Measurements from ENCODE around the gene DPM3. TPM values are rescaled to one million over a fixed set of nuclear protein-coding genes. Genes with fewer than 3 reads are reported as not detected.

DPM3 gene
- total and polyA plus RNA-seq, 2 of the 13 experiments (the other 11 are each of a cell fraction or from before 2014, with no cell fraction given), result 23.2 to 53.4 TPM

DNA sequence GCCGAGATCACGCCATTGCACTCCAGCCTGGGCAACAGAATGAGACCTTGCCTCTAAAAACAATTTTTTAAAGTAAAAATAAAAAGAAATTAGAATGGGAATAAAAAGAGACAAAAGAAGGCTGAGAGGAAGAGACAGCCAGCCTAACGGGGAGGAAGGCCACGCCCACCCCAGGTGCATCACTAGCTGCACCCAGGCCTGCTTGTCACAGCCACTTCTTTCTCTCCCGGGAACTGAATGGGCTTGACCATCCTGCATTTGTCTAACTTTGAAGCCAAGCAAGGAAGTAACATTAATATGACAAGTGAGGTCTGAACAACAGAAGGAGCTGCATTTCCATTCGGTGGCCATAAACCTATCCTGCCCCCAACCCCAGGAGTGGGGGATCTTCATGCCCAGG is 33.5 kb downstream of the DPM3 start:
- peak overlapping the region; percentile 18 for H2AFZ ChIP-seq (ENCODE audit: low read length)
- H3K27ac ChIP-seq (ENCODE audit: extremely low read length, insufficient read depth, low read length), result peak overlapping the region; percentile 61
- TSS peak; percentile 99 for BruUV-seq (replicated peaks)
- H3K27me3 ChIP-seq (ENCODE audit: control insufficient read depth in 1 of 2, insufficient read depth in 2 of 2, low read length in 2 of 2), result no peaks in the 10 kb centered on the region
- intact Hi-C loops (cut with micrococcal nuclease; ENCODE audit: unreplicated experiment) (loop anchor here (2.0 kb wide), 1 partner anchor 20 kb away; the partner anchor contains the start of gene EFNA1), in situ Hi-C loops (cut with HindIII; ENCODE audit: extremely low pct_ligation_motif_present, low pct_unique_long_range_greater_than_20kb) (no loop called here)
- H3K79me2 ChIP-seq (ENCODE audit: insufficient read depth, low read length), result no peaks in the 10 kb centered on the region
- TF ChIP-seq RBAK (CRISPR knock-in tag; IDR thresholded peaks at IDR 0.05), result 0 out of 2 replicates have a peak, but pooled peaks have one; percentile 82
- TF ChIP-seq SUZ12 (IDR thresholded peaks at IDR 0.05; ENCODE audit: low read depth, low read length), result no peak
- TF ChIP-seq ZFX (CRISPR knock-in tag; IDR thresholded peaks at IDR 0.05; ENCODE audit: low read depth), result 0 out of 2 replicates have a peak, but pooled peaks have one; percentile 19
- no peak for TF ChIP-seq CHD2 (IDR thresholded peaks at IDR 0.05; ENCODE audit: low read depth, low read length)
- TF ChIP-seq ZNF543 (CRISPR knock-in tag; IDR thresholded peaks at IDR 0.05), result 0 out of 2 replicates have a peak, but pooled peaks have one; percentile 17
- peak; percentile 92 for TF ChIP-seq ZNF12 (CRISPR knock-in tag; IDR thresholded peaks at IDR 0.05)
- TF ChIP-seq ZNF292 (CRISPR knock-in tag; IDR thresholded peaks at IDR 0.05; ENCODE audit: borderline replicate concordance, low read depth), result peak; percentile 42; the same call in 1 of the 2 replicates
- TF ChIP-seq YEATS2 (CRISPR knock-in tag; IDR thresholded peaks at IDR 0.05; ENCODE audit: borderline replicate concordance), result no peak
- H3K4me2 ChIP-seq (ENCODE audit: low read depth, low read length), result peak overlapping the region; percentile 61
- H3K4me1 ChIP-seq (ENCODE audit: insufficient read depth, low read length), result peaks cover 70% of the 10 kb centered on the region
- ATAC-seq (peak; percentile 20; the same call in 2 of the 3 replicates), FAIRE-seq (no peak), DNase-seq (ENCODE audit: low spot score) (no peak)
- WGBS (ENCODE audit: low lambda C conversion rate), result 35% methylated on average over 6 of the region's 6 CpGs
- no peaks in the 10 kb centered on the region for H4K20me1 ChIP-seq (ENCODE audit: insufficient read depth, low read length)
- ChIA-PET CTCF (ENCODE audit: low intra/inter-chr PET ratio, low total read pairs) (no interaction called here), POLR2A (interaction anchor here (1.2 to 4.7 kb wide), 2 partner anchors 17 to 21 kb away, joined by 4 to 32 read pairs; partner anchors contain the start of gene EFNA1)
- no peaks in the 10 kb centered on the region for H3K9me3 ChIP-seq (ENCODE audit: low read length)
- no peak overlapping the region for H3K4me3 ChIP-seq (replicated peaks in 1 of 3; ENCODE audit: insufficient read depth in 1 of 3, low read depth in 2 of 3, low read length in 3 of 3)
- no peaks in the 10 kb centered on the region for H3K36me3 ChIP-seq (replicated peaks in 1 of 2; ENCODE audit: control insufficient read depth in 1 of 2, insufficient read depth in 2 of 2, low read length in 2 of 2)
- H3K9ac ChIP-seq (ENCODE audit: insufficient read depth, low read depth, low read length), result peak overlapping the region; percentile 39; the same call in 1 of the 2 replicates

DNA sequence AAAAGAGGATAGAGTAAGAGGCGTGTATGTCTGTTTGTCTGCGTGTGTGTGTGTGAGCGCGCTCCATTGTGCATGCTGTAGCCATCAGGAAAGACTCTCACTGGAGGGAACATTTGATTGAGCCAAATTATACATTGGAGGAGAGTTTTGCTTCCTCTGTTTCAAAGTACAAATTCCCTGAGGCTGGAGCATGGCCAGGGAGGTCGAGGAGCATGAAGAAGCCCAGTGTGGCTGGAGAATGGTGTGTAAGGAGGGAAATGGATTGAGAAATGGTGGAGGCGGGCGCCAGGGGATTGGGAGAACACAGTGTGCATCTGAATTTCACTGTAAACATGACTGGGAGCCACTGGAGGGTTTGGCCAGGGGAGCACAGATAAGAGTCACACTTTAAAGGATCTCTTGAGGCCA is 34.7 kb downstream of the DPM3 start:
- in situ Hi-C loops (cut with HindIII; ENCODE audit: extremely low pct_ligation_motif_present, low pct_unique_long_range_greater_than_20kb), result no loop called here
- FAIRE-seq, result peak; percentile 56
- TF ChIP-seq FOXA1 (IDR thresholded peaks at IDR 0.05) (no peak), FOXA1 (CRISPR knock-in tag; IDR thresholded peaks at IDR 0.05) (peak; percentile 14; the same call in 1 of the 2 replicates), ZNF83 (CRISPR knock-in tag; IDR thresholded peaks at IDR 0.05; ENCODE audit: borderline replicate concordance) (no peak), TFDP1 (CRISPR knock-in tag; IDR thresholded peaks at IDR 0.05; ENCODE audit: borderline replicate concordance) (0 out of 2 replicates have a peak, but pooled peaks have one; percentile 14), ZNF709 (CRISPR knock-in tag; IDR thresholded peaks at IDR 0.05) (no peak), SMARCE1 (IDR thresholded peaks at IDR 0.05; ENCODE audit: borderline replicate concordance) (no peak)
- TF ChIP-seq, protein P1, sequence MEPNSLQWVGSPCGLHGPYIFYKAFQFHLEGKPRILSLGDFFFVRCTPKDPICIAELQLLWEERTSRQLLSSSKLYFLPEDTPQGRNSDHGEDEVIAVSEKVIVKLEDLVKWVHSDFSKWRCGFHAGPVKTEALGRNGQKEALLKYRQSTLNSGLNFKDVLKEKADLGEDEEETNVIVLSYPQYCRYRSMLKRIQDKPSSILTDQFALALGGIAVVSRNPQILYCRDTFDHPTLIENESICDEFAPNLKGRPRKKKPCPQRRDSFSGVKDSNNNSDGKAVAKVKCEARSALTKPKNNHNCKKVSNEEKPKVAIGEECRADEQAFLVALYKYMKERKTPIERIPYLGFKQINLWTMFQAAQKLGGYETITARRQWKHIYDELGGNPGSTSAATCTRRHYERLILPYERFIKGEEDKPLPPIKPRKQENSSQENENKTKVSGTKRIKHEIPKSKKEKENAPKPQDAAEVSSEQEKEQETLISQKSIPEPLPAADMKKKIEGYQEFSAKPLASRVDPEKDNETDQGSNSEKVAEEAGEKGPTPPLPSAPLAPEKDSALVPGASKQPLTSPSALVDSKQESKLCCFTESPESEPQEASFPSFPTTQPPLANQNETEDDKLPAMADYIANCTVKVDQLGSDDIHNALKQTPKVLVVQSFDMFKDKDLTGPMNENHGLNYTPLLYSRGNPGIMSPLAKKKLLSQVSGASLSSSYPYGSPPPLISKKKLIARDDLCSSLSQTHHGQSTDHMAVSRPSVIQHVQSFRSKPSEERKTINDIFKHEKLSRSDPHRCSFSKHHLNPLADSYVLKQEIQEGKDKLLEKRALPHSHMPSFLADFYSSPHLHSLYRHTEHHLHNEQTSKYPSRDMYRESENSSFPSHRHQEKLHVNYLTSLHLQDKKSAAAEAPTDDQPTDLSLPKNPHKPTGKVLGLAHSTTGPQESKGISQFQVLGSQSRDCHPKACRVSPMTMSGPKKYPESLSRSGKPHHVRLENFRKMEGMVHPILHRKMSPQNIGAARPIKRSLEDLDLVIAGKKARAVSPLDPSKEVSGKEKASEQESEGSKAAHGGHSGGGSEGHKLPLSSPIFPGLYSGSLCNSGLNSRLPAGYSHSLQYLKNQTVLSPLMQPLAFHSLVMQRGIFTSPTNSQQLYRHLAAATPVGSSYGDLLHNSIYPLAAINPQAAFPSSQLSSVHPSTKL (CRISPR knock-in tag; IDR thresholded peaks at IDR 0.05), result 0 out of 2 replicates have a peak, but pooled peaks have one; percentile 15

More for the DNA sequence above, 34.7 kb downstream of the DPM3 start:
- no peak overlapping the region for H2AFZ ChIP-seq (ENCODE audit: low read length)
- H3K36me3 ChIP-seq (replicated peaks in 1 of 2; ENCODE audit: control insufficient read depth in 1 of 2, insufficient read depth in 2 of 2, low read length in 2 of 2), result no peaks in the 10 kb centered on the region
- intact Hi-C loops (cut with micrococcal nuclease; ENCODE audit: unreplicated experiment), result loop anchor here (2.0 kb wide), 1 partner anchor 21 kb away; the partner anchor contains the start of gene EFNA1
- peak overlapping the region; percentile 83 for H3K4me2 ChIP-seq (ENCODE audit: low read depth, low read length)
- WGBS (ENCODE audit: low lambda C conversion rate), result 2% methylated on average over 7 of the region's 7 CpGs
- no TSS peak for BruUV-seq (replicated peaks)
- ATAC-seq, result peak; percentile 18; the same call in 2 of the 3 replicates
- no peaks in the 10 kb centered on the region for H3K9me3 ChIP-seq (ENCODE audit: low read length)
- POLR2A ChIA-PET, result interaction anchor here (0.7 to 4.7 kb wide), 3 partner anchors 14 to 22 kb away, joined by 3 to 32 read pairs (median 8); partner anchors contain the start of gene EFNA1
- CTCF ChIA-PET (ENCODE audit: low intra/inter-chr PET ratio, low total read pairs), result no interaction called here
- H3K9ac ChIP-seq (ENCODE audit: insufficient read depth, low read depth, low read length), result no peak overlapping the region
- peaks cover 70% of the 10 kb centered on the region for H3K4me1 ChIP-seq (ENCODE audit: insufficient read depth, low read length)
- DNase-seq (ENCODE audit: low spot score), result no peak
- no peaks in the 10 kb centered on the region for H4K20me1 ChIP-seq (ENCODE audit: insufficient read depth, low read length)
- no peaks in the 10 kb centered on the region for H3K79me2 ChIP-seq (ENCODE audit: insufficient read depth, low read length)
- H3K27ac ChIP-seq (ENCODE audit: extremely low read length, insufficient read depth, low read length), result peak overlapping the region; percentile 23
- H3K4me3 ChIP-seq (replicated peaks in 1 of 3; ENCODE audit: insufficient read depth in 1 of 3, low read depth in 2 of 3, low read length in 3 of 3), result no peak overlapping the region; a peak in 1 of 6 replicates
- no peaks in the 10 kb centered on the region for H3K27me3 ChIP-seq (ENCODE audit: control insufficient read depth in 1 of 2, insufficient read depth in 2 of 2, low read length in 2 of 2)
